MCF 10A (cell line): ENCODE data around the gene PALMD. TPM values are rescaled to one million over a fixed set of nuclear protein-coding genes. Genes with fewer than 3 reads are reported as not detected.
A peak's percentile ranks its signal among the peaks of the same experiment; 100 is the strongest.

Experiments used
- BruUV-seq: library from RNA; stranded (reverse); fragments of 400-500 nt; replicated peaks from 2 replicates; lab custom pipeline; 2021; lab: Mats Ljungman, UMichigan
- CTCF ChIA-PET: fragments of 300-600 bp; sonication (Branson Sonifier 250); formaldehyde crosslinking; extraction: SDS; loops from one replicate; lab custom pipeline; 2021; ENCODE audit warnings: antibody characterized with exemption, inconsistent platforms; lab: Yijun Ruan, JAX
- POLR2A ChIA-PET: fragments of 300-600, 350-650 bp; sonication (Branson Sonifier 250); formaldehyde crosslinking; extraction: SDS; loops from one replicate; lab custom pipeline; 2020; ENCODE audit warnings: antibody characterized with exemption, inconsistent platforms; lab: Yijun Ruan, JAX
- DNase-seq: peaks from one replicate; pipeline ENCODE4 v3.0.0-alpha.2; 2018; ENCODE audit not compliant: unreplicated experiment
- H3K27ac Mint-ChIP-seq: one replicate; pipeline ENCODE4 v1.8.0; 2022; ENCODE audit warnings: mild to moderate bottlenecking, low read depth, mixed read lengths; ENCODE audit not compliant: unreplicated experiment
- H3K27me3 Mint-ChIP-seq: one replicate; pipeline ENCODE4 v1.8.0; 2022; ENCODE audit warnings: mixed read lengths; ENCODE audit not compliant: insufficient read depth, unreplicated experiment
- H3K36me3 Mint-ChIP-seq: one replicate; pipeline ENCODE4 v1.8.0; 2022; ENCODE audit warnings: mild to moderate bottlenecking, moderate library complexity, mixed read lengths; ENCODE audit not compliant: insufficient read depth, unreplicated experiment
- H3K4me1 Mint-ChIP-seq: one replicate; pipeline ENCODE4 v1.8.0; 2022; ENCODE audit warnings: mixed read lengths; ENCODE audit not compliant: insufficient read depth, unreplicated experiment
- H3K4me3 Mint-ChIP-seq: one replicate; pipeline ENCODE4 v1.8.0; 2022; ENCODE audit warnings: mild to moderate bottlenecking, moderate library complexity, mixed read lengths; ENCODE audit not compliant: unreplicated experiment
- H3K9me3 Mint-ChIP-seq: one replicate; pipeline ENCODE4 v1.8.0; 2022; ENCODE audit warnings: mixed read lengths; ENCODE audit not compliant: unreplicated experiment
- intact Hi-C: fragments of 100-400 bp; cut with micrococcal nuclease; formaldehyde crosslinking; loops from 2 replicates; pipeline ENCODE4 v1.14.1; 2022
- total RNA-seq: library from RNA; stranded (reverse); gene quantifications from 2 replicates; pipeline ENCODE4 v1.2.3, GENCODE V29; 2022
- TF ChIP-seq, protein P1 (sequence below): fragments of 200-600 bp; IDR thresholded peaks from one replicate; pipeline ENCODE4 v1.8.0; 2022; ENCODE audit warnings: antibody characterized with exemption, mild to moderate bottlenecking; ENCODE audit not compliant: unreplicated experiment

The PALMD gene
- total RNA-seq, 1 experiment from 2014 or later = 0.33 TPM

DNA sequence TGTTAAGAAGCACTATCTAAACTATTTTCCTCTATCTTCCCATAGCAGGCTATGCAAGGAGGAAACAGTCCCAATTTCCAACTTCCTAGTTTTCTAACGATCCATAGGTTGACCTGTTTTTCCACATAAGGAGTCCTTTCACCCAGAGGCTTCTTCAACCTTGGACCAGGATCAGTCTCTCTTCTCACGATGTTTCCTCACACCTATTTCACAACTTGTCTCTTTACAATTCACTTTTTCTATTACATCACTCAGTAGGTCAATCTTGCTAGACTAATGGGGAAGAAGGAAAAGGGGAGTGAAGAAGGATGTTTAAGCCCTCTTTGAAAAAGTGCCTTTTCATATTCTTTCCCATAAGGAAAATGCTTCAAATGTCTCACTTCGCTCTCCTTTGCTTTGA is 15.9 kb downstream of the PALMD start:
- ChIA-PET CTCF (interaction anchor here (0.7 to 6.8 kb wide), 4 partner anchors 10 to 62 kb away, joined by 3 to 38 read pairs (median 6); partner anchors contain the start of gene PALMD), POLR2A (interaction anchor here (1.2 to 7.8 kb wide), 13 partner anchors 8 to 113 kb away, joined by 3 to 148 read pairs (median 7); partner anchors contain the start of genes FRRS1 and PALMD)
- TF ChIP-seq, protein P1, sequence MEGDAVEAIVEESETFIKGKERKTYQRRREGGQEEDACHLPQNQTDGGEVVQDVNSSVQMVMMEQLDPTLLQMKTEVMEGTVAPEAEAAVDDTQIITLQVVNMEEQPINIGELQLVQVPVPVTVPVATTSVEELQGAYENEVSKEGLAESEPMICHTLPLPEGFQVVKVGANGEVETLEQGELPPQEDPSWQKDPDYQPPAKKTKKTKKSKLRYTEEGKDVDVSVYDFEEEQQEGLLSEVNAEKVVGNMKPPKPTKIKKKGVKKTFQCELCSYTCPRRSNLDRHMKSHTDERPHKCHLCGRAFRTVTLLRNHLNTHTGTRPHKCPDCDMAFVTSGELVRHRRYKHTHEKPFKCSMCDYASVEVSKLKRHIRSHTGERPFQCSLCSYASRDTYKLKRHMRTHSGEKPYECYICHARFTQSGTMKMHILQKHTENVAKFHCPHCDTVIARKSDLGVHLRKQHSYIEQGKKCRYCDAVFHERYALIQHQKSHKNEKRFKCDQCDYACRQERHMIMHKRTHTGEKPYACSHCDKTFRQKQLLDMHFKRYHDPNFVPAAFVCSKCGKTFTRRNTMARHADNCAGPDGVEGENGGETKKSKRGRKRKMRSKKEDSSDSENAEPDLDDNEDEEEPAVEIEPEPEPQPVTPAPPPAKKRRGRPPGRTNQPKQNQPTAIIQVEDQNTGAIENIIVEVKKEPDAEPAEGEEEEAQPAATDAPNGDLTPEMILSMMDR = no peak
- peak overlapping the region; percentile 95 for H3K27ac Mint-ChIP-seq
- H3K9me3 Mint-ChIP-seq = no peaks in the 10 kb centered on the region
- H3K27me3 Mint-ChIP-seq = no peaks in the 10 kb centered on the region
- intact Hi-C loops = no loop called here
- peaks cover 6% of the 10 kb centered on the region for H3K36me3 Mint-ChIP-seq
- H3K4me1 Mint-ChIP-seq = peaks cover 29% of the 10 kb centered on the region
- DNase-seq = peak; percentile 86
- H3K4me3 Mint-ChIP-seq = no peak overlapping the region
- BruUV-seq = no TSS peak

DNA sequence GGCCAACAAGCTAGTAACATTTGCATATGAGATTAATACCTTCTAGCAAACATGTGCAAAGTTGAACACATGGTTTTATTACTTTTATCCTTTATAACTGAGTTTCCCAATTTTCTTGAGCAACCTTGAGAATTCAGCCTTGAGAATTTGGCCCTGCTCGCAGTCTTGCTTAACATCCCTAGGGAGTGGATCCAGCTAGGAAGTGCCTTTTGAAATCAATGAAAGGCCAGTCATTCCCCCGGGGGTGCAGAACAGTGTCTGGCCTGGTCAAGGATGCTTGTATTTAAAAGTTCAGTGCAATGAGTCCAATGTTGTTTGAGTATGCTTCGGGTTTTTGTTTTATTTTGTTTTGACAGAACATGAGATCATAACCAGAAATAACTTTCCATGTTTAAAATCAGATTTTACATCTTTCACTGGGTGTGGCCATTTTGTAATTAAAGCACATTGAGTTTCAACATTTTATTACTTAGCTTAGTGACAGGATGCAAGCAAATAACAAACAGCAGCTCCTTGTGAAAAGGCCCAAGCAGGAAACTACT is 16.7 kb downstream of the PALMD start:
- peaks cover 29% of the 10 kb centered on the region for H3K4me1 Mint-ChIP-seq

DNA sequence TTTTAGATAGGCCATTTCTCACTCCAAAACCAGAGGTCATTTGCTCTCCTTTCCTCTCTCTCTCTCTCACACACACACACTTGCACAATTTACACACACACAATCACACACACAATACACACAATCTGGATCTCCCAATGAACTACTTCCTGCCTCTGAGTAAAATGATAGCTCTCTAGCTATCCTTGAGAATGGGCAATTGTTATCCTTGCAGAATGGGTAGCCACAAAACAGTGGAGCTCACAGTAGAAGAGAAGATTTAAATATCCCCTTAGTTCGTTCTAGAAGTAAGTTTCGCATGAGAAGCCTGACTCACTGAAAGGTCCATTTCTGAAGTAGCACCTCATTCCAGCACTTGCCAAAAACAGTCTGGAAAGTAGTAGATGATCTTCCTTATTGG is 17.6 kb downstream of the PALMD start:
- TF ChIP-seq, protein P1 = no peak

More for the DNA sequence above, 16.7 kb downstream of the PALMD start:
- H3K27ac Mint-ChIP-seq = peak overlapping the region; percentile 95
- no TSS peak for BruUV-seq
- peak; percentile 98 for DNase-seq
- no peak overlapping the region for H3K4me3 Mint-ChIP-seq
- TF ChIP-seq, protein P1 = no peak
- intact Hi-C loops = no loop called here
- H3K27me3 Mint-ChIP-seq = no peaks in the 10 kb centered on the region
- CTCF ChIA-PET = interaction anchor here (1.1 to 6.8 kb wide), 5 partner anchors 9 to 118 kb away, joined by 3 to 38 read pairs (median 7); partner anchors contain the start of gene PALMD
- peaks cover 6% of the 10 kb centered on the region for H3K36me3 Mint-ChIP-seq
- POLR2A ChIA-PET = interaction anchor here (0.7 to 7.8 kb wide), 15 partner anchors 9 to 118 kb away, joined by 3 to 148 read pairs (median 7); partner anchors contain the start of genes FRRS1 and PALMD
- no peaks in the 10 kb centered on the region for H3K9me3 Mint-ChIP-seq

GRCh38 chr1:99665212-99665611 is 19.3 kb downstream of the PALMD start:
- Mint-ChIP-seq H3K4me1 (peaks cover 20% of the 10 kb centered on the region), H3K4me3 (no peak overlapping the region), H3K36me3 (peaks cover 6% of the 10 kb centered on the region), H3K9me3 (no peaks in the 10 kb centered on the region), H3K27me3 (no peaks in the 10 kb centered on the region), H3K27ac (no peak overlapping the region)
- DNase-seq = no peak
- TF ChIP-seq, protein P1 = no peak
- POLR2A ChIA-PET = interaction anchor here (0.8 kb wide), 1 partner anchor 19 kb away, joined by 3 read pairs; the partner anchor contains the start of gene PALMD
- BruUV-seq = no TSS peak
- CTCF ChIA-PET = interaction anchor here (1.0 kb wide), 1 partner anchor 20 kb away, joined by 7 read pairs; no protein-coding TSS in a partner anchor
- intact Hi-C loops = no loop called here

More for the DNA sequence above, 17.6 kb downstream of the PALMD start:
- H3K36me3 Mint-ChIP-seq = peaks cover 6% of the 10 kb centered on the region
- DNase-seq = no peak
- no TSS peak for BruUV-seq
- H3K27me3 Mint-ChIP-seq = no peaks in the 10 kb centered on the region
- no peaks in the 10 kb centered on the region for H3K9me3 Mint-ChIP-seq
- POLR2A ChIA-PET = interaction anchor here (0.6 to 7.8 kb wide), 12 partner anchors 9 to 388 kb away, joined by 3 to 148 read pairs (median 6); partner anchors contain the start of genes FRRS1 and PALMD
- intact Hi-C loops = no loop called here
- H3K27ac Mint-ChIP-seq = peak overlapping the region; percentile 95
- H3K4me3 Mint-ChIP-seq = peak overlapping the region; percentile 19
- H3K4me1 Mint-ChIP-seq = peaks cover 29% of the 10 kb centered on the region
- CTCF ChIA-PET = interaction anchor here (0.6 to 1.8 kb wide), 7 partner anchors 10 to 535 kb away, joined by 3 to 8 read pairs (median 4); no protein-coding TSS in a partner anchor
